HG03432 (cell line): ENCODE results near the gene XYLT1.
"Not testable (repeated sequence)": the region's sequence is repeated elsewhere in the genome, so short reads cannot be mapped to it uniquely, and the experiment has no call there.

ENCODE experiments used
- ATAC-seq: cut with Tn5 transposase; IDR thresholded peaks from one replicate; pipeline ENCODE4 v1.9.1; 2021; ENCODE audit warnings: mild to moderate bottlenecking, moderate library complexity; ENCODE audit not compliant: unreplicated experiment

The XYLT1 gene

GRCh38 chr16:17340804-17341203 lies 130.0 kb downstream of the XYLT1 start:
- ATAC-seq, result no peak

- ATAC-seq, result no peak
Observed at GRCh38 chr16:17339764-17340541, 130.8 kb downstream of the XYLT1 start.

DNA sequence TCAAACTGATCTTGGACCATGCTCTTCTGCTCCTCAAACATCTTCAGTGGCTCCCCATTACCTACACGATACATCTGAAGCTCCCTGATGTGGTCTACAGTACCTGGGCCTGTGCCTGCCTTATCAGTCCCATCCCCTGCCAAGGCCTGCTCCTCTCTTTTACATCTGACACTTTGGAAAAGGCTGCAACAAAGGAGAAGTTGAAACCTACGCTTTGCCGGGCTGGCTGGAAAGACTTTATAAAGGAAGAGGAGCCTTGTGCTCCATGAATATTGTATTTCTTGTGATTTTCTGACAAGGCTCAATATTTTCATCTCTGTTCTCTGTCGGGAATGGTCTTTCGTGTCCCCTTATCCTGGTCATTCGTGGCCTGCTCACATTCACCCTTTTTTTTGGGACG lies 132.5 kb downstream of the XYLT1 start:
- ATAC-seq, result no peak

GRCh38 chr16:17336530-17336900 lies 134.2 kb downstream of the XYLT1 start:
- ATAC-seq, result no peak

- no peak for ATAC-seq
Observed at GRCh38 chr16:17335826-17336529, 134.8 kb downstream of the XYLT1 start.

DNA sequence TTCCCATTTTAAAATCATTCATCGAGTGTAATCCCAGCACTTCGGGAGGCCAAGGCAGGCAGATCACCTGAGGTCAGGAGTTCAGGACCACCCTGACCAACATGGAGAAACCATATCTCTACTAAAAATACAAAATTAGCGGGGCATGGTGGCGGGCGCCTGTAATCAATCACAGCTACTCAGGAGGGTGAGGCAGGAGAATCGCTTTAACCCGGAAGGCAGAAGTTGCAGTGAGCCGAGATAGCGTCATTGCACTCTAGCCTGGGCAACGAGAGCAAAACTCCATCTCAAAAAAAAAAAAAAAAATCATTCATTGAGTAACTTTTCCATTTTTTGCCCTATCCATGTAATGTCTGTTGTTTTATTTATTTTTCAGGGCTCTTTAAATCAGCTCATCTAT lies 135.4 kb downstream of the XYLT1 start:
- not testable (repeated sequence) for ATAC-seq

DNA sequence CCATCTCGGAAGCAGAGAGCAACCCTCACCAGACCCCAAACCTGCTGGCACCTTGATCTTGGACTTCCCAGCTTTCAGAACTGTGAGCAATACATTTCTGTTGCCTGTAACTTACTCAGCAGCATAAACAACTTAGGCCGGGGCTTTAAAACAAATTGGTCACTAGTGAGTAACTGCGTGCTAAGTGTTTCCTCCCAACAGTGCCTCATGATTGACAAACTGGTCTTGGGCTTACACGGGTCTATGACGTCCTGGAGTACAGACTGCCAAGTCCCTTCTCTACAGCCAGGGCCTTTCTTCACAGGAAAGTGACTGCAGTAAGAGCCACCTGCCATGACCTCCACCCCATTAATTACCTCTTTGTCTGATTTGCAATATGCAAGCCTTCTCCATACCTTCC lies 136.7 kb downstream of the XYLT1 start:
- ATAC-seq, result no peak

DNA sequence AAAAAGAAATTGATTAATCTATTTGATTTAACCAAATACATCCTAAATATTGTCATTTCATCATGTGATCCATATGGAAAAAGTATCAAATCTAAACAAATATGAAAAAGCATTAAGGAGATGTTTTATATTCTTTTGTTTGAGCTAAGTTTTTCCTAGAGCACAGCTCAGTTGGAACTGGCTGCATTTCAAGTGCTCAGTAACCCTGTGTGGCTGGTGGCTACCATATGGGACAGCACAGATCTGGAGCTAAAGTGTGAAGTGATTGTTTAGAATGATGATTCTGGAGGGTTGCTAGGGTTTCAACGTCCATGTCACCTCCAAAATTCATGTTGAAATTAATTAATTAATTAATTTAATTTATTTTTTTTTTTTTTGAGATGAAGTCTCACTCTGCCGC lies 137.5 kb downstream of the XYLT1 start:
- ATAC-seq, result no peak

DNA sequence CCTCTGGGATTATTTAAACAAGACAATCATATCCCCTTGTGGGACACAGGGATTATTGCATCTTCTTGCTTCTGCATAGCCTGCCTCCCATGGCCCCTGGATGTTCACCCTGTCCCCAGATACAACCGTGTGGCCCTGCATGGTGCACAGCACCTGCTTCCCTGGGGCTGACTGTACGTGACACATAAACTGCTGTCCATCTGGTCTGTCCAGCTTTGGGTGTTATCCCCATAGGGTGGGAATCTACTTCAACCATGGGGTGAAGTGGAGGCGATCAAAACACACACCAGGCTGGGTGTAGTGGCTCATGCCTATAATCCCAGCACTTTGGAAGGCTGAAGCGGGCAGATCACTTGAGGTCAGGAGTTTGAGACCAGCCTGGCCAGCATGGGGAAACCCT lies 138.8 kb downstream of the XYLT1 start:
- no peak for ATAC-seq

- no peak for ATAC-seq
Observed at GRCh38 chr16:17331071-17331607, 139.6 kb downstream of the XYLT1 start.

- ATAC-seq, result no peak
Observed at GRCh38 chr16:17330044-17330443, 140.7 kb downstream of the XYLT1 start.

- ATAC-seq, result no peak
Observed at GRCh38 chr16:17329391-17329790, 141.4 kb downstream of the XYLT1 start.

DNA sequence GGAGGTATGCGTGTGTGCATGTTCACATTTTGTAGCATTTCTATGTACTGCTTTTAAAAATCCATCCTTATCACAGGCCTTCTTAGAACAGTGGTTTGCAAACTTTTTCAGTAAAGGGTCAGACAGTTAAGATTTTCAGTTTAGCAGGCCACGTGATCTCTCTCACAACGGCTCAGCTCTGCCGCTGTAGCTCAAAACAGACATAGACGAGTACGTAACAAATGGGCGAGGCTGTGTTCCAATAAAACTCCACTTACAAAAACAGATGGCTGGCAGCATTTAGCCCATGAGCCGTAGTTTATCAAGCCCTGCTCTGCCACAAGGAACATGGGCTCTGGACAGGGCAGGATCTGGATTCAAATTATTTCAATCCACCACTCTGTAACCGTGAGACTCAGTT lies 141.8 kb downstream of the XYLT1 start:
- no peak for ATAC-seq

GRCh38 chr16:17327664-17328335 lies 143.0 kb downstream of the XYLT1 start:
- no peak for ATAC-seq

GRCh38 chr16:17325476-17326143 lies 145.2 kb downstream of the XYLT1 start:
- ATAC-seq, result no peak

DNA sequence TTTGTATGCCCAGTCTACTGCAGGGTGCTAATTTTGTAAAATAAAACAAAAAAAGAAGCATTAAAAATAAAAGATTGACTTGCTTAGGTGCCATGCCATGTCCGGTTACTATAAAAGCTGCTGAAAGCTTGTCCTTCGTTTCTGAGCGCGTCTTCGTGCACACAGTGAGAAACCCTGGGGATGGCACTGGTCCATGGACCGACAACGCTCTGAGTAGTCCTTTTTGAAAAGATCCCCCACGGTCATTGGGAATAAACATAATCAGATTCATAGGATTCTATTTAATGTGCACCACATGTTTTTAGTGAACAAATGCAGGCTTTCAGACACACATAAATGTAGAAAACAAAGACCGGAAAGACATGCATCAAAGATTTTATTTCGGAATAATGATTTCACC lies 146.3 kb downstream of the XYLT1 start:
- ATAC-seq, result no peak

DNA sequence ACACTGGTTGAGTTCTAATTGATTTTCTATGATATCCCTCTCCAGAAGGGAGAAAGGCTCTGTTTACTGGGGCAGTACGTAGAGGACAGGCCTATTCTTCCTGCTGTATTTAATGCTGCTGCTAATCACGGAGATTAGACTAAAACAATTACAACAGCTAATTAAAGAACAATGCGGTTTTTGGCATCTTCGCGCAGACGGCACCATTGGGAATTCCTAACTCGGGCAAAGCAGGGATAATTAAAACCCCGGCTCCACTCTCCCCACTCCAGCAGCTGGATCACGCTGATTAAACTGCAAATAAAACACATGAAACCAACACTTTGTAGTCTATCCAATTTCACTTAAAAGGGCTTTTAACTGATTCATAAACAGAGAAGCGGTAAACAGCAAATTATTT lies 147.6 kb downstream of the XYLT1 start:
- ATAC-seq, result no peak

- ATAC-seq, result no peak
Observed at GRCh38 chr16:17321824-17322223, 148.9 kb downstream of the XYLT1 start.

DNA sequence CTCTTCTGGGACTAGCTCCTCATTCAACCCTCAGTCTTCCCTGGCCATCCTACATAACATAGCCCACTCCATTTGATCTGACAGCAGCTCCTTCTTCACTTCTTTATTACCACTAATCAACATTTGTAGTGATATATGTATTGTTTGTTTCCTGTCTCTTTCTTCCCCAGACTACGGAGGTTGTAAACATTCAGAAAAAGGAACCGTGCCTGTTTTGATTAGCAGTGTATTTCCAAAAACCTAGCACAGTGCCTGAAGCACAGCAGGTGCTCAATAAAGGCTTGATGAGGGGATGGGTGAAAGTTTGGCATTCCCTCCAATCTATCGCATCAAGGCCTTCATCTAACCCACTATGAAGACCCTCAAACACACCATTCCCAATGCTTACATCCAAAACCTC lies 150.8 kb downstream of the XYLT1 start:
- ATAC-seq, result no peak

DNA sequence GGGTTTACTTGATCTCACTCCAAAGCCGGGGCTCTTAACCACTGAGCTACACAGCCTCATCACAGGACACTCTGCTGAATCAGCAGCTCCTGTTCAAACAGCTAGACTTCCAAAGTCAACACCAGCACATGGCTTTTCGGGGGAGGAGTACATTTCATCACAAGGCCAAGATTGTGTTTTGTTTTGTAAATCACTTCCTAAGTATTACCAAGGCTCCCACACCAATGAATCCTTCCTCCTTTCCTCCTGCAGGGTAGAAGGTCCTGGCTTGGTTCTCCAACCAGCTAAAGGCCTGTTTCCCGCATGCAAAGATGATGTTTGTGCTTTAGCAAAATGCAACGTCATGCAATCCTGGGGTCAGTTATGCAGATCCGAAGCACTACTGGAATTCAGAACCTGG lies 152.5 kb downstream of the XYLT1 start:
- no peak for ATAC-seq

DNA sequence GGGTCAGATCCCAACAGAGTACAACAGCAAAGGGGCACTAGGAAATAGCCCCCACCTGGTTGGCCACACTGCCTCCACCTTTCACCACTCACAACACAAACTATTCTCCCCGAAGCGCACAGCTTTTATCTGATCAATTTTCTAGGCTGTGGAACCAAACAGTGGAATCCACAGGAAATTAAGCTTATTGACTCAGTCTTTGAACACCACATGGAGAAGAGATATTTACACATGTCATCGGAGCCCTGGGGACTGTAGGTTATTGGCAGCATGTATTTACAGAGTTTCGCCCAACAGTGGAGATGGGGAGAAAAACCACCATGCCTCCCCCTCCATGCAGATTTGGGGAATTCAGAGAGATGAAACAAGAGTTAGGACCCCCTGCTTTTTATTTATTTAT lies 154.8 kb downstream of the XYLT1 start:
- no peak for ATAC-seq
